ENCODE measurements around the gene EIF2B1. TPM values are rescaled to one million over a fixed set of nuclear protein-coding genes. Genes with fewer than 3 reads are reported as not detected.

The EIF2B1 gene
- total and polyA plus RNA-seq, 9 of the 15 experiments (the other 6 are each of a cell fraction or from before 2014, with no cell fraction given): 35.7 to 195 (median 67.8) TPM

- TF ChIP-seq BCLAF1 (IDR thresholded peaks at IDR 0.05; ENCODE audit: borderline replicate concordance in 1 of 2, control insufficient read depth in 1 of 2, low read depth in 2 of 2, low read length in 1 of 2) (peak in 1 of 2 experiments; percentile 92; a peak in 2 of 4 replicates), ZNF224 (CRISPR knock-in tag; IDR thresholded peaks at IDR 0.05) (peak; percentile 59; the same call in 1 of the 2 replicates), ERF (CRISPR knock-in tag; IDR thresholded peaks at IDR 0.05) (peak; percentile 91), IRF1 (CRISPR knock-in tag; IDR thresholded peaks at IDR 0.05; ENCODE audit: borderline replicate concordance) (0 out of 2 replicates have a peak, but pooled peaks have one; percentile 62), FOXP4 (CRISPR knock-in tag; IDR thresholded peaks at IDR 0.05; ENCODE audit: borderline replicate concordance) (0 out of 2 replicates have a peak, but pooled peaks have one; percentile 3), VEZF1 (CRISPR knock-in tag; IDR thresholded peaks at IDR 0.05) (peak; percentile 77), HCFC1 (IDR thresholded peaks at IDR 0.05; ENCODE audit: low read depth, low read length) (peak; percentile 92), ZBTB26 (CRISPR knock-in tag; IDR thresholded peaks at IDR 0.05) (no peak), FOXJ2 (tag; IDR thresholded peaks at IDR 0.05) (no peak), PHF21A (IDR thresholded peaks at IDR 0.05; ENCODE audit: borderline replicate concordance, low read depth) (peak; percentile 31; the same call in 1 of the 2 replicates), RNF2 (IDR thresholded peaks at IDR 0.05) (peak; percentile 93), OTX1 (CRISPR knock-in tag; IDR thresholded peaks at IDR 0.05) (0 out of 2 replicates have a peak, but pooled peaks have one; percentile 39), E2F3 (CRISPR knock-in tag; IDR thresholded peaks at IDR 0.05) (peak; percentile 100), SP2 (IDR thresholded peaks at IDR 0.05; ENCODE audit: extremely low read depth, low read depth, low read length, poor library complexity, severe bottlenecking) (no peak), MCM5 (IDR thresholded peaks at IDR 0.05; ENCODE audit: low read depth) (no peak), ZNF197 (CRISPR knock-in tag; IDR thresholded peaks at IDR 0.05; ENCODE audit: low read depth) (no peak)
Measured at GRCh38 chr12:123601602-123602489, 31.6 kb downstream of the EIF2B1 start, which contains the start of gene DDX55 (continued).
